ENCODE measurements around the gene RNF43. TPM values are rescaled to one million over a fixed set of nuclear protein-coding genes. Genes with fewer than 3 reads are reported as not detected.

Gene RNF43
- polyA plus RNA-seq, 1 of the 3 experiments (the other 2 are of a cell fraction) = not detected

DNA sequence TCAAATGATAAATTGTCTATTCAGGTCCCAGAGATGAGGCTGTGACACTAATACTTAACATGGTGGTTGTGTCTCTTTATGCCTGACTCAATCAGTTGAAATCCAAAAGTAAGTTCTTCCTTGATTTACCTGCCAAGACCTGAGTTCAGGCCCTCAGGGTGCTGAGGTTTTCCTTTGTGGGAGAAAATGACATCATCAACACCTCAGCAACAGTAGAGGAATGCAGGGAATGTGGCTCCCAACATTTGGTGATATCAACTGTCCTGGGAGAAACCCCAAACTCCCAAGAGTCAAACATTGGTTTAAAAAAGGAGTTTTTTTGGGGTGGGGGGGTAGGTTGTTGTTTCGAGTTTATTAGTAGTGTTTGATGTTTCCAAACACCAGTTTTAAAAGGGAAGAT is 14.7 kb downstream of the RNF43 start:
- H3K9me2 ChIP-seq = no peaks in the 10 kb centered on the region
- POLR2A ChIA-PET = no interaction called here
- no peak for DNase-seq
- no peak overlapping the region for H2AFZ ChIP-seq (ENCODE audit: low read depth)
- H3K36me3 ChIP-seq (replicated peaks in 1 of 2; ENCODE audit: control insufficient read depth in 1 of 2, insufficient read depth in 2 of 2, low read length in 1 of 2) = no peaks in the 10 kb centered on the region
- CTCF ChIA-PET = interaction anchor here (1.4 kb wide), 1 partner anchor 15 kb away, joined by 3 read pairs; no protein-coding TSS in a partner anchor
- no peak overlapping the region for H3K27ac ChIP-seq (ENCODE audit: low read depth in 2 of 2, low read length in 1 of 2)
- H3K9ac ChIP-seq = no peak overlapping the region
- no peaks in the 10 kb centered on the region for H3F3A ChIP-seq (replicated peaks; ENCODE audit: insufficient read depth)
- H3K79me2 ChIP-seq (ENCODE audit: insufficient read depth) = no peaks in the 10 kb centered on the region
- no peak overlapping the region for H3K4me2 ChIP-seq
- TF ChIP-seq, protein P1, sequence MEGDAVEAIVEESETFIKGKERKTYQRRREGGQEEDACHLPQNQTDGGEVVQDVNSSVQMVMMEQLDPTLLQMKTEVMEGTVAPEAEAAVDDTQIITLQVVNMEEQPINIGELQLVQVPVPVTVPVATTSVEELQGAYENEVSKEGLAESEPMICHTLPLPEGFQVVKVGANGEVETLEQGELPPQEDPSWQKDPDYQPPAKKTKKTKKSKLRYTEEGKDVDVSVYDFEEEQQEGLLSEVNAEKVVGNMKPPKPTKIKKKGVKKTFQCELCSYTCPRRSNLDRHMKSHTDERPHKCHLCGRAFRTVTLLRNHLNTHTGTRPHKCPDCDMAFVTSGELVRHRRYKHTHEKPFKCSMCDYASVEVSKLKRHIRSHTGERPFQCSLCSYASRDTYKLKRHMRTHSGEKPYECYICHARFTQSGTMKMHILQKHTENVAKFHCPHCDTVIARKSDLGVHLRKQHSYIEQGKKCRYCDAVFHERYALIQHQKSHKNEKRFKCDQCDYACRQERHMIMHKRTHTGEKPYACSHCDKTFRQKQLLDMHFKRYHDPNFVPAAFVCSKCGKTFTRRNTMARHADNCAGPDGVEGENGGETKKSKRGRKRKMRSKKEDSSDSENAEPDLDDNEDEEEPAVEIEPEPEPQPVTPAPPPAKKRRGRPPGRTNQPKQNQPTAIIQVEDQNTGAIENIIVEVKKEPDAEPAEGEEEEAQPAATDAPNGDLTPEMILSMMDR (IDR thresholded peaks at IDR 0.05) = no peak
- TF ChIP-seq JUND (IDR thresholded peaks at IDR 0.05) = no peak
- TF ChIP-seq, protein P2, sequence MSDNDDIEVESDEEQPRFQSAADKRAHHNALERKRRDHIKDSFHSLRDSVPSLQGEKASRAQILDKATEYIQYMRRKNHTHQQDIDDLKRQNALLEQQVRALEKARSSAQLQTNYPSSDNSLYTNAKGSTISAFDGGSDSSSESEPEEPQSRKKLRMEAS (IDR thresholded peaks at IDR 0.05; ENCODE audit: low read depth) = no peak
- TF ChIP-seq POLR2AphosphoS5 (IDR thresholded peaks at IDR 0.05; ENCODE audit: low read depth, low read length) = no peak
- no peak for TF ChIP-seq FOXJ3 (CRISPR knock-in tag; IDR thresholded peaks at IDR 0.05)
- no peak for TF ChIP-seq SIN3A (IDR thresholded peaks at IDR 0.05; ENCODE audit: borderline replicate concordance, low read depth, low read length)
- no peak for TF ChIP-seq EZH2phosphoT487 (IDR thresholded peaks at IDR 0.05; ENCODE audit: borderline replicate concordance, low read depth)
- TF ChIP-seq YY1 (IDR thresholded peaks at IDR 0.05; ENCODE audit: low read depth) = no peak
- no peak for TF ChIP-seq MXI1 (IDR thresholded peaks at IDR 0.05; ENCODE audit: low read depth, low read length)
- TF ChIP-seq NRF1 (IDR thresholded peaks at IDR 0.05; ENCODE audit: low read depth, low read length) = no peak
- no peak for TF ChIP-seq NFIC (IDR thresholded peaks at IDR 0.05; ENCODE audit: borderline replicate concordance)
- TF ChIP-seq, protein P3, sequence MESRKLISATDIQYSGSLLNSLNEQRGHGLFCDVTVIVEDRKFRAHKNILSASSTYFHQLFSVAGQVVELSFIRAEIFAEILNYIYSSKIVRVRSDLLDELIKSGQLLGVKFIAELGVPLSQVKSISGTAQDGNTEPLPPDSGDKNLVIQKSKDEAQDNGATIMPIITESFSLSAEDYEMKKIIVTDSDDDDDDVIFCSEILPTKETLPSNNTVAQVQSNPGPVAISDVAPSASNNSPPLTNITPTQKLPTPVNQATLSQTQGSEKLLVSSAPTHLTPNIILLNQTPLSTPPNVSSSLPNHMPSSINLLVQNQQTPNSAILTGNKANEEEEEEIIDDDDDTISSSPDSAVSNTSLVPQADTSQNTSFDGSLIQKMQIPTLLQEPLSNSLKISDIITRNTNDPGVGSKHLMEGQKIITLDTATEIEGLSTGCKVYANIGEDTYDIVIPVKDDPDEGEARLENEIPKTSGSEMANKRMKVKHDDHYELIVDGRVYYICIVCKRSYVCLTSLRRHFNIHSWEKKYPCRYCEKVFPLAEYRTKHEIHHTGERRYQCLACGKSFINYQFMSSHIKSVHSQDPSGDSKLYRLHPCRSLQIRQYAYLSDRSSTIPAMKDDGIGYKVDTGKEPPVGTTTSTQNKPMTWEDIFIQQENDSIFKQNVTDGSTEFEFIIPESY (IDR thresholded peaks at IDR 0.05; ENCODE audit: borderline replicate concordance, low read depth) = no peak
- TF ChIP-seq ELF1 (IDR thresholded peaks at IDR 0.05) = no peak
- 0% methylated on average over 1 of the region's 1 CpG for WGBS (ENCODE audit: low lambda C conversion rate)
- H3K4me3 ChIP-seq (ENCODE audit: low read depth in 2 of 2, low read length in 1 of 2) = no peak overlapping the region
- H3K9me3 ChIP-seq = no peaks in the 10 kb centered on the region
- H4K20me1 ChIP-seq (ENCODE audit: insufficient read depth) = no peaks in the 10 kb centered on the region
- no peaks in the 10 kb centered on the region for H3K4me1 ChIP-seq (ENCODE audit: control insufficient read depth in 1 of 2, insufficient read depth in 2 of 2, low read depth in 1 of 2, low read length in 1 of 2)
- H3K27me3 ChIP-seq (ENCODE audit: insufficient read depth) = peaks cover 23% of the 10 kb centered on the region

DNA sequence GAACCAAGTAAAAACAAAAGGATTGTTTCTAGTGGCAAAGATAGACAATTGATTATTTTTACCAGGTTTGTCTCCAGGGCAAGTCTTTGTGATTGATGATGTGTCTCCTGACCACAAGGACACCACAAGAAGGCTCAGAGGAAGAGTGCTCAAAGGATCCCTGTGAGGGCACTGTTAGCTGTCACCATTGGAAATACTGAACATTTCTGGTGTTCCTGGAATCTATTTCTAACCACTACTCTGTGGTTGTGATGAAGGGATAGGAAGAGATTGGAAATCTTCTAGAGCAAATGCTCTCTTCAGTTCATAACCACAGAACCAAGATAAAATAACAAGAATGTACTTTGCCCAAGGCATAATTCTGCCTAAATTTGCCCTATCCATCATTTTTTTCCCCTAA is 15.3 kb downstream of the RNF43 start:
- Histone ChIP-seq H4K20me1 (ENCODE audit: insufficient read depth) (no peaks in the 10 kb centered on the region), H3K36me3 (replicated peaks in 1 of 2; ENCODE audit: control insufficient read depth in 1 of 2, insufficient read depth in 2 of 2, low read length in 1 of 2) (no peaks in the 10 kb centered on the region), H3K4me1 (ENCODE audit: control insufficient read depth in 1 of 2, insufficient read depth in 2 of 2, low read depth in 1 of 2, low read length in 1 of 2) (no peaks in the 10 kb centered on the region), H3K9ac (no peak overlapping the region), H3K4me2 (no peak overlapping the region), H2AFZ (ENCODE audit: low read depth) (no peak overlapping the region), H3K79me2 (ENCODE audit: insufficient read depth) (no peaks in the 10 kb centered on the region), H3K27ac (ENCODE audit: low read depth in 2 of 2, low read length in 1 of 2) (no peak overlapping the region), H3K27me3 (ENCODE audit: insufficient read depth) (peaks cover 28% of the 10 kb centered on the region), H3K4me3 (ENCODE audit: low read depth in 2 of 2, low read length in 1 of 2) (no peak overlapping the region), H3K9me3 (no peaks in the 10 kb centered on the region), H3F3A (replicated peaks; ENCODE audit: insufficient read depth) (no peaks in the 10 kb centered on the region), H3K9me2 (no peaks in the 10 kb centered on the region)
- no peak for TF ChIP-seq EP300 (IDR thresholded peaks at IDR 0.05; ENCODE audit: borderline replicate concordance in 1 of 2, low read depth in 1 of 2, low read length in 1 of 2)
- no peak for TF ChIP-seq FOXJ3 (CRISPR knock-in tag; IDR thresholded peaks at IDR 0.05)
- TF ChIP-seq, protein P4, sequence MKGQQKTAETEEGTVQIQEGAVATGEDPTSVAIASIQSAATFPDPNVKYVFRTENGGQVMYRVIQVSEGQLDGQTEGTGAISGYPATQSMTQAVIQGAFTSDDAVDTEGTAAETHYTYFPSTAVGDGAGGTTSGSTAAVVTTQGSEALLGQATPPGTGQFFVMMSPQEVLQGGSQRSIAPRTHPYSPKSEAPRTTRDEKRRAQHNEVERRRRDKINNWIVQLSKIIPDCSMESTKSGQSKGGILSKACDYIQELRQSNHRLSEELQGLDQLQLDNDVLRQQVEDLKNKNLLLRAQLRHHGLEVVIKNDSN (IDR thresholded peaks at IDR 0.05; ENCODE audit: borderline replicate concordance, low read depth) = no peak
- TF ChIP-seq MEF2A (IDR thresholded peaks at IDR 0.05; ENCODE audit: borderline replicate concordance, low read depth) = no peak
- no peak for TF ChIP-seq FOSL2 (IDR thresholded peaks at IDR 0.05; ENCODE audit: borderline replicate concordance, low read depth)
- TF ChIP-seq, protein P2 (IDR thresholded peaks at IDR 0.05; ENCODE audit: low read depth) = no peak
- no peak for TF ChIP-seq YY1 (IDR thresholded peaks at IDR 0.05; ENCODE audit: low read depth)
- TF ChIP-seq NFIC (IDR thresholded peaks at IDR 0.05; ENCODE audit: borderline replicate concordance) = no peak
- TF ChIP-seq MXI1 (IDR thresholded peaks at IDR 0.05; ENCODE audit: low read depth, low read length) = no peak
- no peak for TF ChIP-seq RFX5 (IDR thresholded peaks at IDR 0.05; ENCODE audit: low read length)
- no peak for TF ChIP-seq ELF1 (IDR thresholded peaks at IDR 0.05)
- no peak for TF ChIP-seq RAD21 (IDR thresholded peaks at IDR 0.05; ENCODE audit: low read length)
- POLR2A ChIA-PET = no interaction called here
- no peak for DNase-seq
- CTCF ChIA-PET = interaction anchor here (1.4 kb wide), 1 partner anchor 16 kb away, joined by 3 read pairs; no protein-coding TSS in a partner anchor

Measured in SK-N-SH (cell line).